AG09319 (cell line): Measurements from ENCODE around the gene ADISSP.

ENCODE experiments used
- DNase-seq: peaks from one replicate; pipeline ENCODE4 v3.0.0-alpha.2; 2010; ENCODE audit warnings: low read depth; ENCODE audit errors: extremely low read depth
- CTCF ChIP-seq: IDR thresholded peaks from 2 replicates; pipeline ENCODE4 v1.5.1; 2011; ENCODE audit warnings: low read depth, mild to moderate bottlenecking, inconsistent platforms, low read length, moderate library complexity

Gene ADISSP

GRCh38 chr20:3707508-3707899 lies 60.0 kb downstream of the ADISSP start:
- no peak for DNase-seq
- TF ChIP-seq CTCF, result no peak

GRCh38 chr20:3706774-3707507 lies 60.6 kb downstream of the ADISSP start:
- TF ChIP-seq CTCF, result no peak
- no peak for DNase-seq

- no peak for DNase-seq
- TF ChIP-seq CTCF, result no peak
Measured at GRCh38 chr20:3705970-3706739, 61.4 kb downstream of the ADISSP start.

GRCh38 chr20:3705491-3705969 lies 62.0 kb downstream of the ADISSP start:
- no peak for DNase-seq
- TF ChIP-seq CTCF, result no peak

- no peak for TF ChIP-seq CTCF
- DNase-seq, result no peak
Measured at GRCh38 chr20:3704087-3704486, 63.5 kb downstream of the ADISSP start.
